Measurements from ENCODE around the gene NHEJ1.

The NHEJ1 gene

GRCh38 chr2:219049282-219049681, 111.3 kb downstream of the NHEJ1 start:
- no peak for DNase-seq (ENCODE audit: low read depth)
- H3K4me3 ChIP-seq (ENCODE audit: low read depth, low read length): no peak overlapping the region
- TF ChIP-seq, protein P1, sequence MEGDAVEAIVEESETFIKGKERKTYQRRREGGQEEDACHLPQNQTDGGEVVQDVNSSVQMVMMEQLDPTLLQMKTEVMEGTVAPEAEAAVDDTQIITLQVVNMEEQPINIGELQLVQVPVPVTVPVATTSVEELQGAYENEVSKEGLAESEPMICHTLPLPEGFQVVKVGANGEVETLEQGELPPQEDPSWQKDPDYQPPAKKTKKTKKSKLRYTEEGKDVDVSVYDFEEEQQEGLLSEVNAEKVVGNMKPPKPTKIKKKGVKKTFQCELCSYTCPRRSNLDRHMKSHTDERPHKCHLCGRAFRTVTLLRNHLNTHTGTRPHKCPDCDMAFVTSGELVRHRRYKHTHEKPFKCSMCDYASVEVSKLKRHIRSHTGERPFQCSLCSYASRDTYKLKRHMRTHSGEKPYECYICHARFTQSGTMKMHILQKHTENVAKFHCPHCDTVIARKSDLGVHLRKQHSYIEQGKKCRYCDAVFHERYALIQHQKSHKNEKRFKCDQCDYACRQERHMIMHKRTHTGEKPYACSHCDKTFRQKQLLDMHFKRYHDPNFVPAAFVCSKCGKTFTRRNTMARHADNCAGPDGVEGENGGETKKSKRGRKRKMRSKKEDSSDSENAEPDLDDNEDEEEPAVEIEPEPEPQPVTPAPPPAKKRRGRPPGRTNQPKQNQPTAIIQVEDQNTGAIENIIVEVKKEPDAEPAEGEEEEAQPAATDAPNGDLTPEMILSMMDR (IDR thresholded peaks at IDR 0.05; ENCODE audit: control insufficient read depth, extremely low read depth, insufficient read depth): no peak

GRCh38 chr2:219045937-219046550, 114.6 kb downstream of the NHEJ1 start:
- DNase-seq (ENCODE audit: low read depth): no peak
- no peak overlapping the region for H3K4me3 ChIP-seq (ENCODE audit: low read depth, low read length)
- TF ChIP-seq, protein P1 (IDR thresholded peaks at IDR 0.05; ENCODE audit: control insufficient read depth, extremely low read depth, insufficient read depth): no peak

GRCh38 chr2:219042750-219043149, 117.9 kb downstream of the NHEJ1 start:
- no peak overlapping the region for H3K4me3 ChIP-seq (ENCODE audit: low read depth, low read length)
- no peak for DNase-seq (ENCODE audit: low read depth)
- TF ChIP-seq, protein P1 (IDR thresholded peaks at IDR 0.05; ENCODE audit: control insufficient read depth, extremely low read depth, insufficient read depth): no peak

DNA sequence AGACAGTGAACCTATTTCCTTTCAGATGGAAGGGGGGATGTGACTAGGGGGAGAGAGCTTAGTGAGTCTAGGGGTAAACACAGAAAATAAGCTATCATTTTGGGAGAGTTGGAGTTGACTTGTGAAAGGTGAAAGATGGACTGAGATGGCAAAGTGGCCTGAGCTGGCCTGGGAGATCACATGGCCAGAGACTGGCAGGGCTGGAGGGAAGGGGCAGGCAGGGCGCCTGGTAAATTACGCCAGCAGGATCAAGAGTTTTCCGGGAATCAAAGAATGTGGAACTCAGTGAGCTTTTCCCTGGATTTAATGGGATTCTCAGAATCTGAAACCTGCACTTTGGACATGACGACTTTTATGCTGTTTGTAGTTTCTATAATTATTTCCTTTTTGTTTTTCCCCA, 118.5 kb downstream of the NHEJ1 start:
- TF ChIP-seq, protein P1 (IDR thresholded peaks at IDR 0.05; ENCODE audit: control insufficient read depth, extremely low read depth, insufficient read depth): no peak
- no peak for DNase-seq (ENCODE audit: low read depth)

GRCh38 chr2:219041252-219041651, 119.4 kb downstream of the NHEJ1 start, which contains the start of gene CFAP65:
TSS of gene CFAP65 (minus strand) at chr2:219041516. CDS start at chr2:219039048, 2,468 bp downstream.
- DNase-seq (ENCODE audit: low read depth): peak; percentile 27
- peak within 1 kb of the TSS; percentile 70 for H3K4me3 ChIP-seq (ENCODE audit: low read depth, low read length)
- TF ChIP-seq, protein P1 (IDR thresholded peaks at IDR 0.05; ENCODE audit: control insufficient read depth, extremely low read depth, insufficient read depth): no peak

More for the DNA sequence above, 118.5 kb downstream of the NHEJ1 start:
- H3K4me3 ChIP-seq (ENCODE audit: low read depth, low read length): no peak overlapping the region

GRCh38 chr2:219038600-219038999, 122.0 kb downstream of the NHEJ1 start:
- DNase-seq (ENCODE audit: low read depth): no peak
- TF ChIP-seq, protein P1 (IDR thresholded peaks at IDR 0.05; ENCODE audit: control insufficient read depth, extremely low read depth, insufficient read depth): no peak
- H3K4me3 ChIP-seq (ENCODE audit: low read depth, low read length): no peak overlapping the region

Measured in LNCaP clone FGC (cell line).